ENCODE measurements around the gene PTPRM.

Gene PTPRM

DNA sequence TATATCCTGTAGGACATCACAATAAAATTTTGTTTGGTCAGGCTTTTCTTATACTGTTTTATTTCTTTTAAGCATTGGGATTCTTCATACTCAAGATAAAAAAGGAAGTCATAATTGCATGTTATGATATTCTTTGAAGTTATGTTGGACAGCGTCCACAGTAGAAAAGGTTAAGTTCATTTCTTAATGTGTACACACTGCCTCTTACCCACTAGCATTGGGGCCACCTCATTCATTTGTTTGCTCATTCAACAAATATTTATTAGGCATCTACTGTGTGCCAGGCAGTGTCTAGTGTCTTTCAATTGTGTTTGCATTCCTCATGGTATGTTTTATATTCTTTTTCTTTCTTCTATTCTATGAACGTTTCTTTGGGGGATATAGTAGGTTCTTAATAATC lies 70.2 kb downstream of the PTPRM start:
- Histone ChIP-seq H3K4me3 (ENCODE audit: low read depth in 1 of 2, low read length in 1 of 2) (no peak overlapping the region), H3K27me3 (no peaks in the 10 kb centered on the region), H3K4me1 (ENCODE audit: control insufficient read depth in 1 of 2, insufficient read depth in 1 of 2, low read depth in 1 of 2, low read length in 1 of 2) (peaks cover 8 to 9% of the 10 kb centered on the region in 2 experiments), H3K36me3 (no peaks in the 10 kb centered on the region), H3K27ac (no peak overlapping the region), H3K9me3 (no peaks in the 10 kb centered on the region)
- no peak for TF ChIP-seq CTCF (IDR thresholded peaks at IDR 0.05)

GRCh38 chr18:7638321-7638720 lies 71.2 kb downstream of the PTPRM start:
- H3K36me3 ChIP-seq, result no peaks in the 10 kb centered on the region
- no peak for TF ChIP-seq CTCF (IDR thresholded peaks at IDR 0.05)
- H3K27ac ChIP-seq, result no peak overlapping the region

DNA sequence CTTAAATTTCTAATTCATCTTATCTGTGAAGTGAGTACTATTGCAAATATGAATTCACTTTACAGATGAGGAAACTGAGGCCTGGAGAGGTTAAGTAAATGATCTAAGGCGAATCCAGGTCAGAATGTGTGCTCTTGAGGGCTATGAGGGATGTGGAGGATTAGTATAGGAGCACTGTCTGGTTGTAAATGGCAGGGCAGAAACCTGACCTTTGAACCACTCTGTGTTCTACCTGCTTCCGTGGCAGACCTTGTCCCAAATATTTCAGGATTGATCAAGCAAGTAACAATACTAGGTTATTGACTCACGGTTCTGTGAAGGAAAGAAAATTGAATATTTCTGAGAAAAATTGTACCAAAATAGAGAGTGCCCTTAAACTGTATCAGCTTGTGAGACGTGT lies 74.7 kb downstream of the PTPRM start:
- Histone ChIP-seq H3K4me3 (ENCODE audit: low read depth in 1 of 2, low read length in 1 of 2) (no peak overlapping the region), H3K36me3 (no peaks in the 10 kb centered on the region), H3K27me3 (no peaks in the 10 kb centered on the region), H3K9me3 (no peaks in the 10 kb centered on the region), H3K27ac (no peak overlapping the region), H3K4me1 (ENCODE audit: control insufficient read depth in 1 of 2, insufficient read depth in 1 of 2, low read depth in 1 of 2, low read length in 1 of 2) (no peaks in the 10 kb centered on the region)
- TF ChIP-seq CTCF (IDR thresholded peaks at IDR 0.05), result no peak

More at GRCh38 chr18:7638321-7638720, 71.2 kb downstream of the PTPRM start:
- Histone ChIP-seq H3K4me1 (ENCODE audit: control insufficient read depth in 1 of 2, insufficient read depth in 1 of 2, low read depth in 1 of 2, low read length in 1 of 2) (no peaks in the 10 kb centered on the region), H3K27me3 (no peaks in the 10 kb centered on the region), H3K4me3 (ENCODE audit: low read depth in 1 of 2, low read length in 1 of 2) (no peak overlapping the region), H3K9me3 (no peaks in the 10 kb centered on the region)

- TF ChIP-seq CTCF (IDR thresholded peaks at IDR 0.05), result no peak
- Histone ChIP-seq H3K4me1 (ENCODE audit: control insufficient read depth in 1 of 2, insufficient read depth in 1 of 2, low read depth in 1 of 2, low read length in 1 of 2) (no peaks in the 10 kb centered on the region), H3K9me3 (no peaks in the 10 kb centered on the region), H3K36me3 (no peaks in the 10 kb centered on the region), H3K4me3 (ENCODE audit: low read depth in 1 of 2, low read length in 1 of 2) (no peak overlapping the region), H3K27ac (no peak overlapping the region), H3K27me3 (no peaks in the 10 kb centered on the region)
Observed at GRCh38 chr18:7642331-7642890, 75.3 kb downstream of the PTPRM start.

- no peak for TF ChIP-seq CTCF (IDR thresholded peaks at IDR 0.05)
- no peaks in the 10 kb centered on the region for H3K4me1 ChIP-seq (ENCODE audit: control insufficient read depth in 1 of 2, insufficient read depth in 1 of 2, low read depth in 1 of 2, low read length in 1 of 2)
- no peak overlapping the region for H3K27ac ChIP-seq
- H3K4me3 ChIP-seq (ENCODE audit: low read depth in 1 of 2, low read length in 1 of 2), result no peak overlapping the region
- H3K9me3 ChIP-seq, result no peaks in the 10 kb centered on the region
- H3K36me3 ChIP-seq, result no peaks in the 10 kb centered on the region
- no peaks in the 10 kb centered on the region for H3K27me3 ChIP-seq
Observed at GRCh38 chr18:7645756-7646155, 78.6 kb downstream of the PTPRM start.

Data from neutrophil (primary cell).